Measurements from ENCODE around the gene PARD3.

- TF ChIP-seq, protein P1, sequence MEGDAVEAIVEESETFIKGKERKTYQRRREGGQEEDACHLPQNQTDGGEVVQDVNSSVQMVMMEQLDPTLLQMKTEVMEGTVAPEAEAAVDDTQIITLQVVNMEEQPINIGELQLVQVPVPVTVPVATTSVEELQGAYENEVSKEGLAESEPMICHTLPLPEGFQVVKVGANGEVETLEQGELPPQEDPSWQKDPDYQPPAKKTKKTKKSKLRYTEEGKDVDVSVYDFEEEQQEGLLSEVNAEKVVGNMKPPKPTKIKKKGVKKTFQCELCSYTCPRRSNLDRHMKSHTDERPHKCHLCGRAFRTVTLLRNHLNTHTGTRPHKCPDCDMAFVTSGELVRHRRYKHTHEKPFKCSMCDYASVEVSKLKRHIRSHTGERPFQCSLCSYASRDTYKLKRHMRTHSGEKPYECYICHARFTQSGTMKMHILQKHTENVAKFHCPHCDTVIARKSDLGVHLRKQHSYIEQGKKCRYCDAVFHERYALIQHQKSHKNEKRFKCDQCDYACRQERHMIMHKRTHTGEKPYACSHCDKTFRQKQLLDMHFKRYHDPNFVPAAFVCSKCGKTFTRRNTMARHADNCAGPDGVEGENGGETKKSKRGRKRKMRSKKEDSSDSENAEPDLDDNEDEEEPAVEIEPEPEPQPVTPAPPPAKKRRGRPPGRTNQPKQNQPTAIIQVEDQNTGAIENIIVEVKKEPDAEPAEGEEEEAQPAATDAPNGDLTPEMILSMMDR (IDR thresholded peaks at IDR 0.05; ENCODE audit: insufficient read depth, low read depth, low read length) = no peak
- no peak for TF ChIP-seq EZH2 (IDR thresholded peaks at IDR 0.05; ENCODE audit: insufficient read depth, low read length)
These were observed 701.4 kb downstream of the PARD3 start for GRCh38 chr10:34113504-34114225.

Measured in astrocyte (in vitro differentiated cells and primary cell).